Activated T-cell treated with anti-CD3 and anti-CD28 coated beads, Interleukin-2, amount 50 U/mL, for 4 hours (primary cell): Measurements from ENCODE around the gene ADORA3. TPM values are rescaled to one million over a fixed set of nuclear protein-coding genes. Genes with fewer than 3 reads are reported as not detected.
"Not testable (repeated sequence)": the region's sequence is repeated elsewhere in the genome, so short reads cannot be mapped to it uniquely, and the experiment has no call there.

ENCODE experiments used
- ATAC-seq, 2 donors: fragments of 200-7000 bp; cut with Tn5 transposase; one replicate each; pipeline ENCODE4 v1.10.0; 2021
- DNase-seq: peaks from one replicate; pipeline ENCODE4 v3.0.0-alpha.2; 2020
- H3K27me3 Mint-ChIP-seq: one replicate; pipeline ENCODE4 v1.8.0; 2021; ENCODE audit warnings: low read depth, mixed read lengths
- H3K36me3 Mint-ChIP-seq: one replicate; pipeline ENCODE4 v1.8.0; 2022; ENCODE audit warnings: mixed read lengths; ENCODE audit not compliant: insufficient read depth
- H3K4me1 Mint-ChIP-seq: one replicate; pipeline ENCODE4 v1.8.0; 2021; ENCODE audit warnings: low read depth, mixed read lengths
- H3K4me3 Mint-ChIP-seq: one replicate; pipeline ENCODE4 v1.8.0; 2021; ENCODE audit warnings: mild to moderate bottlenecking, moderate library complexity, mixed read lengths
- H3K9me3 Mint-ChIP-seq: one replicate; pipeline ENCODE4 v1.8.0; 2021; ENCODE audit warnings: mixed read lengths
- total RNA-seq, 3 donors: library from RNA; stranded (reverse); gene quantifications; one replicate each; pipeline ENCODE4 v1.2.1, GENCODE V29; 2021

The ADORA3 gene
- not detected for total RNA-seq

DNA sequence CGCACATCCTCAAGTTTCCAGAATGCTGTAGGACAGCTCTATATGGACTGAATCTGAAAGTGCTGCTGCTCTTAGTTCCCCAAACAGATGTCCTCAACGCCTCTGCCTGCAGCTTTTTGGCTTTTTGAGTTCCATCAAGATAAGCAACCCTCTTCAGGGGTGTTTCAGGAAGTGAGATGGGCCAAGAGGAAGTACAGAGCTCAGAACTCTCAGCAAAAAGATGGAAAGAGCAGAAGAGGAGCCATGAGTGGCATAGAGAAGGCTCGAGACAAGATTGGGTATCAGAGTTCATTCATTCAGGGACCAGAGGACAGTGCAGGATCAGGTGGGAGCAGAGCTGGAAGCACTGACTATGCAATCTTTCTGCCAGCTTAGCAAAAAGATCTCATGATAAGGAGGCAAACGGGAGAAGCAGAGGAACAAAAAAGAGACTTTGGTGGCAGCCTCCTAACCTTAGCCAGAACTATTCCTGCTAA lies at the start of gene ADORA3, which contains the start of gene TMIGD3:
Gene ADORA3, minus strand, starts transcription at position 49 of the 476 bp plus-strand sequence. CDS start 279 bp downstream, outside the sequence.
Gene TMIGD3, minus strand, starts transcription at position 49 of the 476 bp plus-strand sequence. CDS start 279 bp downstream, outside the sequence.
- H3K4me1 Mint-ChIP-seq = peaks cover 65% of the 10 kb centered on the region
- H3K27me3 Mint-ChIP-seq = no peaks in the 10 kb centered on the region
- no peak within 1 kb of the TSS for H3K4me3 Mint-ChIP-seq
- no peak for DNase-seq
- no peaks in the 10 kb centered on the region for H3K36me3 Mint-ChIP-seq
- no peaks in the 10 kb centered on the region for H3K9me3 Mint-ChIP-seq
- ATAC-seq = no peak

DNA sequence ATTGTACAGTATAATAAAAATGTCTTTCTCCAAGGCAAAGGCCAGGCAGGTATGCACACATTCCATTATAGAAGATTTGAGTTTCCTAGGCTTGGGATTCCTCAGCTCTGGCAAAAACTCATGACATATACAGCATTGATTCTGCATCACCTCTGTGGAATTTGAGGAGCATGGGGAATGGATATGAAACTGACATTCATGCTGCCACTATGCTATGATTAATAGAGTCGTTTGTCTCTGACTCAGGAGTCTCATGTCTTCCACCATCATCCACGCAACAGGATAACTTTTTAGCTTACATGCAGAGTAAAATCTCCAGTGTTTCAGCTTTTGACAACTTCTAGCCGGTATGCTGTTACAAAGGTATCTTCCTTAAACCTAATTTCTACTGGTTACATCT lies 49.8 kb upstream of the ADORA3 start:
- no peaks in the 10 kb centered on the region for H3K27me3 Mint-ChIP-seq
- no peak overlapping the region for H3K4me3 Mint-ChIP-seq
- DNase-seq = no peak
- H3K4me1 Mint-ChIP-seq = peaks cover 2% of the 10 kb centered on the region
- H3K36me3 Mint-ChIP-seq = no peaks in the 10 kb centered on the region
- H3K9me3 Mint-ChIP-seq = no peaks in the 10 kb centered on the region
- no peak for ATAC-seq

- no peak overlapping the region for H3K4me3 Mint-ChIP-seq
- H3K4me1 Mint-ChIP-seq = peaks cover 2% of the 10 kb centered on the region
- ATAC-seq (no peak), DNase-seq (no peak)
- no peaks in the 10 kb centered on the region for H3K9me3 Mint-ChIP-seq
- H3K27me3 Mint-ChIP-seq = no peaks in the 10 kb centered on the region
- H3K36me3 Mint-ChIP-seq = no peaks in the 10 kb centered on the region
These were observed 49.2 kb upstream of the ADORA3 start for GRCh38 chr1:111552587-111552986.

DNA sequence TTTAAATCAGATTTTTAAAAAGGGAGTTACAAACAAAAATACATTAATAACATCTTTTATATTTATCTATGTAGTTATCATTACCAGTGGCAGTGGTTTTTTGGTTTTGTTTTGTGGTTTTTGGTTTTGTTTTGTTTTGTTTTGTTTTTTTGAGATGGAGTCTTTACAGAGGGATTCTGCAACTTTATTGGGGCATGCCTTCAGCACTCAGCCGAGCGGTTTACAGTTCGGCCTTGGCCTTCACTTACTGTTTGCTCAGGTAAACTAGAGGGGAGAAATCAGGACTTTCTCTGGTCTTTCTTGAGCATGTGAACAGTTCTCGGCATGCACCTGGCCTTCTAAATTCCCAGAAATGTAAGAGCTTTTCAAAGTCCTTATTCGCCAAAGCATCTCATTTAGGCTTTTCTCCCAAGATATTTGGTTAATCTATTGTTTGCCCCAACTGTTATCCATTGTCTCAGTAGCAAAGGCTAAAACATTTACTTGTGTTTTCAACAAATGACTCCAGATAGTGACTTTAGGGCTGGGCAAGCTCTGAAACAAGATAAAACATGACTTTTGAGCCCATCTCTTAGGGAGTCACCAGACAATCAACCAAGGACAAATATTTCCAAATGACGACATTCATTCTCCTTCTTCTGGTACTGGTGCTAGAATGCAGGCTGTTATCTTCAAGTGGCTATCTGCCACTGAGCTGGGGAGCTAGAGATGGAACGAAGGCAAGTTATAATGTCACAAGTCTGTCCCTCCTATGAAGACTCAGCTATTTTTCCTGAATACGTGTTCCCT lies 48.4 kb upstream of the ADORA3 start:
- Mint-ChIP-seq H3K4me1 (peaks cover 2% of the 10 kb centered on the region), H3K36me3 (no peaks in the 10 kb centered on the region), H3K27me3 (no peaks in the 10 kb centered on the region), H3K9me3 (no peaks in the 10 kb centered on the region), H3K4me3 (no peak overlapping the region)
- DNase-seq (no peak), ATAC-seq (no peak)

- not testable (repeated sequence) for ATAC-seq, H3K9me3 Mint-ChIP-seq, H3K4me1 Mint-ChIP-seq, H3K27me3 Mint-ChIP-seq, H3K4me3 Mint-ChIP-seq, DNase-seq, H3K36me3 Mint-ChIP-seq
These were observed 44.4 kb upstream of the ADORA3 start for GRCh38 chr1:111547786-111548185.

GRCh38 chr1:111542187-111542586 lies 38.8 kb upstream of the ADORA3 start:
- Mint-ChIP-seq H3K27me3 (no peaks in the 10 kb centered on the region), H3K9me3 (peaks cover 6% of the 10 kb centered on the region), H3K4me1 (peaks cover 4% of the 10 kb centered on the region), H3K4me3 (no peak overlapping the region), H3K36me3 (no peaks in the 10 kb centered on the region)
- DNase-seq = no peak
- ATAC-seq = no peak

- DNase-seq = no peak
- Mint-ChIP-seq H3K27me3 (peaks cover 3% of the 10 kb centered on the region), H3K4me1 (peaks cover 4% of the 10 kb centered on the region)
These were observed 38.3 kb upstream of the ADORA3 start for GRCh38 chr1:111541721-111542120.

GRCh38 chr1:111540928-111541327 lies 37.5 kb upstream of the ADORA3 start:
- DNase-seq (no peak), ATAC-seq (no peak)
- no peaks in the 10 kb centered on the region for H3K36me3 Mint-ChIP-seq
- no peak overlapping the region for H3K4me3 Mint-ChIP-seq
- peaks cover 6% of the 10 kb centered on the region for H3K9me3 Mint-ChIP-seq
- peaks cover 4% of the 10 kb centered on the region for H3K4me1 Mint-ChIP-seq
- H3K27me3 Mint-ChIP-seq = peaks cover 3% of the 10 kb centered on the region

More at GRCh38 chr1:111541721-111542120, 38.3 kb upstream of the ADORA3 start:
- no peak for ATAC-seq
- Mint-ChIP-seq H3K9me3 (peaks cover 6% of the 10 kb centered on the region), H3K4me3 (no peak overlapping the region), H3K36me3 (no peaks in the 10 kb centered on the region)

- Mint-ChIP-seq H3K9me3 (no peaks in the 10 kb centered on the region), H3K4me3 (no peak overlapping the region), H3K27me3 (peaks cover 3% of the 10 kb centered on the region), H3K4me1 (peaks cover 4% of the 10 kb centered on the region), H3K36me3 (no peaks in the 10 kb centered on the region)
- DNase-seq (no peak), ATAC-seq (no peak)
These were observed 35.1 kb upstream of the ADORA3 start for GRCh38 chr1:111538343-111539025.

DNA sequence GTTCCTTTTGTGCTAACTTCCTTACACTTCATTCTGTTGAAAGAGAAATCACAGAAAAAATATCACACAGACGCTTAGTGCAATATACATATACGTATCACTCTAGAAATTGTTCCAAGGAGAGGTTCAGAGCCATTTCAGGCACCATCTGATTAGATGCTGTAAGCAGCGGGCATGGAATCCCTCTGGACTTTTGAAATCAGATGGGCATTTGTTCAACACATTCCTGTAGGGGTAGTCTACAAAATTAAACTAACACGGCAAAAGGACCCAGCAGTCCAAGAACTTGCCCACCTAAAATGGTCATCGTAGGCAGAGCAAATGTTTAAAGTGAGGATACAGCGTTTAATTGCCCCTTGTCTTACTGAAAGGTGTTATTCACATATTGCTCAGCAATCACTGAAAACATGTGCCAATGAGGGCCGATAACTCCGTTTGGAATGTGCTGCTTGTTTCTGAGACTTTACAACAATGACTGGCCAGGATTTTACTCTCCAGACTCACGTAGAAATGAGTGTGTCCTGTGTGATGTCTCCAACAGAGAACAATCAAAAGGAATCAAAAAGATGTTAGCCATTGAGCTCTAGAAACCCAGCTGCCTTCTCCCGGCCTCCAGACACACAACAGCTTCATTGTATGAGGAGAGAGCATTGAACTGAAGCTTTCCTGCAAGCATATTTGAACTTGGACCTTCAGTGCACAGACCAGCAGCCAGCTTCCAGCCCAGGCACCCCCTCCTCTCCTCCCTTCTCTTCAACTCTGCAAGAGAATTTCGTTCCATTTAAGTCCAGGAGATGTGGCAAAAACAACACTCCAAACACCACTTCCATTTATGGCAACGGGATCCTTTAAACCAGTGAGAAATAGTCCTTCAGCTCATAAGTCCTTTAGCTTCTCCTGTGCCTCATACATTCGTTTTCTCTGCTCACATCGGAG lies 32.1 kb upstream of the ADORA3 start:
- Mint-ChIP-seq H3K4me3 (no peak overlapping the region), H3K9me3 (peaks cover 3% of the 10 kb centered on the region), H3K4me1 (peaks cover 4% of the 10 kb centered on the region), H3K27me3 (peaks cover 3% of the 10 kb centered on the region), H3K36me3 (peaks cover 2% of the 10 kb centered on the region)
- ATAC-seq (no peak), DNase-seq (no peak)

DNA sequence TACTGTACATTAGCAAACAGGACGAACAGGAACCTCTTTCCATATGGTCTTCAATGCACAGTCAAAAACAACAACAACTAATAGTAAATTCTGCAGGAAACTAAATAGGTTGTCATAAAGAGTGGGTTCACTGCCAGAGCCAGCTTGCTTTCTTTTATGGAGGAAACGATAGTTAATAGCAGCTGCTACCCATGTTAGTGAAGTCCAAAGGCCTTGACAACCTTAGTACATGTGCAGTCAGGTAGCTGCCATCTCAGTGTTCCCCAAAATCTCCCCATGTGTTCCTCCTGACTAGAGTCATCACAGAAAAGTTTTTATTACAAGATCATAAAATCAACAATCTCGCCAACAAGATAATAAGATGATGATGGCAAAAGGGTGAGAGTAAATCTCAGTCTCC lies 16.6 kb upstream of the ADORA3 start:
- Mint-ChIP-seq H3K4me1 (peaks cover 33% of the 10 kb centered on the region), H3K9me3 (no peaks in the 10 kb centered on the region), H3K36me3 (no peaks in the 10 kb centered on the region), H3K4me3 (no peak overlapping the region), H3K27me3 (no peaks in the 10 kb centered on the region)
- DNase-seq = no peak
- ATAC-seq = no peak

DNA sequence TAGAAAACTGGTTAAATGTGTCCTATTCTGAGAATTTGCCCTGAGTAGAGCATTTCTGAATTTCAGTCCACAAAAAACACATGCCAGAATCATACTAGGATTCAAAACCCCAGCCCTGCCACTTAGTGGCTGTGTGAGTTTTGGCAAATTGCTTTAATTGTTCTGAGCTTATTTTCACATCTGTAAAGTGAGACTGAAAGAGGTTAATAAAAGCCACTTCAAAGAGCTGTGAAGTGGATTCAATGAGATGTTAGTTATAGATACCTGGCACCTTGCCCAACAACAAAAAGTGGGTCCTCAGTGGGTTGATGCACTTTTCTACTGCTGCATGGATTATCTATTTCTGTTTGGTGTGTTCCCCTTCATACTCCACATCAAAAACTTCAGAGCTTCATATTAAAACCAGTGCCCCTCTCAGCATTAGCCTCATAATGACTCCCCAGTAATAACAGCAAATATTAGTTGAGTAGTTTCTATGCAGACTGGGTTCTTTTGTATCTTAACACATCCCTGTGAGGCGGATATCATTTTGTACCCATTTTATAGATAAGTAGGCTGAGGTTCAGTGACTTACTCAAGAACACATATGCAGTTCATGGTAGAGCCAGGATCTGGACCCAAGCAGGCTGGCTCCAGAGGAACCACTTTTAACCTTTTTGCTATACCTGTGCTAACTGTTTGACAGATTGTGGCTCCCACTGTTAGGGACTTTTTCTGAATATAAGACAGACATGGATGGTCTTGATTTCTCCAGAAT lies 14.2 kb upstream of the ADORA3 start:
- no peak overlapping the region for H3K4me3 Mint-ChIP-seq
- ATAC-seq (peak; percentile 69 to 84), DNase-seq (peak; percentile 9)
- no peaks in the 10 kb centered on the region for H3K9me3 Mint-ChIP-seq
- peaks cover 40% of the 10 kb centered on the region for H3K4me1 Mint-ChIP-seq
- no peaks in the 10 kb centered on the region for H3K27me3 Mint-ChIP-seq
- no peaks in the 10 kb centered on the region for H3K36me3 Mint-ChIP-seq

- H3K4me1 Mint-ChIP-seq = peaks cover 40% of the 10 kb centered on the region
- H3K36me3 Mint-ChIP-seq = no peaks in the 10 kb centered on the region
- DNase-seq (peak; percentile 7), ATAC-seq (peak; percentile 17 to 19)
- H3K27me3 Mint-ChIP-seq = no peaks in the 10 kb centered on the region
- no peaks in the 10 kb centered on the region for H3K9me3 Mint-ChIP-seq
- peak overlapping the region; percentile 50 for H3K4me3 Mint-ChIP-seq
These were observed 12.6 kb upstream of the ADORA3 start for GRCh38 chr1:111516005-111516535.
